Transverse colon (tissue), 3 donors: ENCODE measurements around the gene DESI2.

Source experiments
- CTCF ChIP-seq, 5 experiments: fragments of 200-600 bp in 3 of 5; fragments of 450-650 bp in 2 of 5; sonication (generic) in 3 of 5; IDR thresholded peaks; 1 replicate in 2 of 5; 2 replicates in 3 of 5; pipeline ENCODE4 v1.5.1; 2016 to 2017; ENCODE audit warnings: antibody characterized with exemption in 5 of 5, inconsistent platforms in 3 of 5, mild to moderate bottlenecking in 2 of 5, moderate library complexity in 1 of 5
- EP300 ChIP-seq: sonication (generic); formaldehyde crosslinking; IDR thresholded peaks from one replicate; pipeline ENCODE4 v1.6.1; 2017; ENCODE audit warnings: antibody characterized with exemption, low read depth
- POLR2A ChIP-seq: fragments of 450-650 bp; IDR thresholded peaks from one replicate; pipeline ENCODE4 v1.6.1; 2016; ENCODE audit warnings: antibody characterized with exemption, mild to moderate bottlenecking, moderate library complexity

- TF ChIP-seq EP300, result no peak
- no peak for TF ChIP-seq CTCF (IDR thresholded peaks at IDR 0.05)
- TF ChIP-seq POLR2A, result no peak
Measured at GRCh38 chr1:244655186-244655585, 2.3 kb downstream of the DESI2 start.
